G401 (cell line): ENCODE data around the gene POGK. TPM values are rescaled to one million over a fixed set of nuclear protein-coding genes. Genes with fewer than 3 reads are reported as not detected.
"Not testable (repeated sequence)": the region's sequence is repeated elsewhere in the genome, so short reads cannot be mapped to it uniquely, and the experiment has no call there.

Experiments
- DNase-seq: peaks from one replicate; pipeline ENCODE4 v3.0.0-alpha.2; 2015; ENCODE audit warnings: low spot score
- in situ Hi-C: cut with HindIII; loops from 2 replicates; pipeline ENCODE4 v1.10.0; 2016; ENCODE audit warnings: low sequenced_read_pairs, mixed read lengths
- total RNA-seq: library from RNA; depleted of rRNA; stranded (reverse); fragments of >200 nt; shearing (Covaris generic); gene quantifications from 2 replicates; pipeline ENCODE4 v1.2.3, GENCODE V29; 2014

POGK gene
- total RNA-seq, 1 experiment from 2014 or later = 47.7 TPM

- DNase-seq = no peak
- in situ Hi-C loops = no loop called here
Measured at GRCh38 chr1:166849135-166849534, 9.9 kb downstream of the POGK start.

- no peak for DNase-seq
- in situ Hi-C loops = no loop called here
Measured at GRCh38 chr1:166852918-166853317, 13.6 kb downstream of the POGK start.

GRCh38 chr1:166855558-166855957 is 16.3 kb downstream of the POGK start:
- in situ Hi-C loops = no loop called here
- DNase-seq = no peak

- in situ Hi-C loops = no loop called here
Measured at GRCh38 chr1:166857995-166858394, 18.7 kb downstream of the POGK start.

GRCh38 chr1:166858726-166859419 is 19.6 kb downstream of the POGK start:
- peak; percentile 30 for DNase-seq
- in situ Hi-C loops = no loop called here

More at GRCh38 chr1:166857995-166858394, 18.7 kb downstream of the POGK start:
- DNase-seq = no peak

- in situ Hi-C loops = no loop called here
- no peak for DNase-seq
Measured at GRCh38 chr1:166859597-166859996, 20.3 kb downstream of the POGK start.

- in situ Hi-C loops = no loop called here
- DNase-seq = no peak
Measured at GRCh38 chr1:166865926-166866325, 26.7 kb downstream of the POGK start.

GRCh38 chr1:166868639-166869038 is 29.4 kb downstream of the POGK start:
- in situ Hi-C loops = no loop called here
- DNase-seq = no peak

GRCh38 chr1:166869318-166870099 is 30.2 kb downstream of the POGK start:
- in situ Hi-C loops = no loop called here
- no peak for DNase-seq

- DNase-seq = no peak
- in situ Hi-C loops = no loop called here
Measured at GRCh38 chr1:166870584-166870983, 31.3 kb downstream of the POGK start.

GRCh38 chr1:166874464-166874863 is 35.2 kb downstream of the POGK start:
- DNase-seq = no peak
- in situ Hi-C loops = no loop called here

GRCh38 chr1:166875302-166875733 is 36.0 kb downstream of the POGK start:
- no peak for DNase-seq
- in situ Hi-C loops = no loop called here

- in situ Hi-C loops = no loop called here
- peak; percentile 99 for DNase-seq
Measured at GRCh38 chr1:166875734-166876539, 36.7 kb downstream of the POGK start, which contains the start of gene TADA1. Gene TADA1, minus strand, starts transcription at chr1:166876264. Its CDS starts 31 bp downstream, at chr1:166876233.

GRCh38 chr1:166876540-166876838 is 37.2 kb downstream of the POGK start:
- in situ Hi-C loops = no loop called here
- no peak for DNase-seq

GRCh38 chr1:166878173-166878917 is 39.1 kb downstream of the POGK start:
- DNase-seq, in situ Hi-C loops: not testable (repeated sequence)

GRCh38 chr1:166882893-166883292 is 43.6 kb downstream of the POGK start:
- DNase-seq = no peak
- in situ Hi-C loops = no loop called here

- DNase-seq = peak; percentile 51
- in situ Hi-C loops = no loop called here
Measured at GRCh38 chr1:166884040-166884642, 44.9 kb downstream of the POGK start.

- in situ Hi-C loops = no loop called here
- DNase-seq = no peak
Measured at GRCh38 chr1:166884971-166885370, 45.7 kb downstream of the POGK start.
